ENCODE data around the gene WDFY3. TPM values are rescaled to one million over a fixed set of nuclear protein-coding genes. Genes with fewer than 3 reads are reported as not detected.

WDFY3 gene
- total RNA-seq, 4 donors from 2014 or later: 103 to 141 (median 121) TPM

GRCh38 chr4:84753321-84753972 lies 213.0 kb downstream of the WDFY3 start:
- H3K27ac ChIP-seq: no peak overlapping the region
- intact Hi-C loops (cut with DNase I): loop anchor here (5.0 kb wide), 1 partner anchor 219 kb away; no protein-coding TSS in a partner anchor
- H3K36me3 ChIP-seq: peaks cover 0 to 31% of the 10 kb centered on the region in 2 donors
- no peak overlapping the region for H3K4me3 ChIP-seq (replicated peaks in 1 of 3)
- no peaks in the 10 kb centered on the region for H3K4me1 ChIP-seq
- H3K27me3 ChIP-seq: no peaks in the 10 kb centered on the region
- TF ChIP-seq POLR2A (IDR thresholded peaks at IDR 0.05) (no peak), CTCF (IDR thresholded peaks at IDR 0.05) (no peak)
- 71 to 79% methylated on average over 7 of the region's 7 CpGs for WGBS, 2 donors
- DNase-seq: no peak
- H3K9me3 ChIP-seq: no peaks in the 10 kb centered on the region

- intact Hi-C loops (cut with DNase I): loop anchor here (5.0 kb wide), 1 partner anchor 221 kb away; no protein-coding TSS in a partner anchor
- Histone ChIP-seq H3K36me3 (peaks cover 2 to 41% of the 10 kb centered on the region in 2 donors), H3K27me3 (no peaks in the 10 kb centered on the region)
Observed at GRCh38 chr4:84751707-84752106, 214.8 kb downstream of the WDFY3 start.

GRCh38 chr4:84750960-84751283 lies 215.6 kb downstream of the WDFY3 start:
- H3K9me3 ChIP-seq: no peaks in the 10 kb centered on the region
- TF ChIP-seq CTCF (IDR thresholded peaks at IDR 0.05) (no peak), POLR2A (IDR thresholded peaks at IDR 0.05) (no peak)
- H3K27ac ChIP-seq: no peak overlapping the region
- DNase-seq: no peak
- 93 to 97% methylated on average over 3 of the region's 3 CpGs for WGBS, 2 donors
- no peaks in the 10 kb centered on the region for H3K4me1 ChIP-seq
- intact Hi-C loops (cut with DNase I): loop anchor here (5.0 kb wide), 1 partner anchor 221 kb away; no protein-coding TSS in a partner anchor
- no peak overlapping the region for H3K4me3 ChIP-seq (replicated peaks in 1 of 3)
- peaks cover 2 to 41% of the 10 kb centered on the region in 2 donors for H3K36me3 ChIP-seq
- no peaks in the 10 kb centered on the region for H3K27me3 ChIP-seq

More at GRCh38 chr4:84751707-84752106, 214.8 kb downstream of the WDFY3 start:
- DNase-seq: no peak
- Histone ChIP-seq H3K9me3 (no peaks in the 10 kb centered on the region), H3K4me3 (replicated peaks in 1 of 3) (no peak overlapping the region), H3K27ac (no peak overlapping the region), H3K4me1 (no peaks in the 10 kb centered on the region)
- WGBS, 2 donors: 88 to 93% methylated on average over 4 of the region's 4 CpGs
- no peak for TF ChIP-seq POLR2A (IDR thresholded peaks at IDR 0.05)
- no peak for TF ChIP-seq CTCF (IDR thresholded peaks at IDR 0.05)

- peak; percentile 35 to 77 (median 56) for TF ChIP-seq CTCF (IDR thresholded peaks at IDR 0.05)
- TF ChIP-seq POLR2A (IDR thresholded peaks at IDR 0.05): no peak
- Histone ChIP-seq H3K4me3 (replicated peaks in 1 of 3) (no peak overlapping the region), H3K27ac (no peak overlapping the region), H3K36me3 (peaks cover 2 to 41% of the 10 kb centered on the region in 2 donors), H3K4me1 (no peaks in the 10 kb centered on the region), H3K27me3 (no peaks in the 10 kb centered on the region), H3K9me3 (no peaks in the 10 kb centered on the region)
- intact Hi-C loops (cut with DNase I): loop anchor here (5.0 kb wide), 1 partner anchor 222 kb away; no protein-coding TSS in a partner anchor
- WGBS, 2 donors: 9 to 22% methylated on average over 1 of the region's 1 CpG
- peak in 1 of 2 donors; percentile 24 for DNase-seq
Observed at GRCh38 chr4:84750260-84750959, 216.1 kb downstream of the WDFY3 start.

GRCh38 chr4:84740057-84740456 lies 226.4 kb downstream of the WDFY3 start:
- no peak for TF ChIP-seq POLR2A (IDR thresholded peaks at IDR 0.05)
- no peak for TF ChIP-seq CTCF (IDR thresholded peaks at IDR 0.05)
- Histone ChIP-seq H3K27me3 (no peaks in the 10 kb centered on the region), H3K4me3 (replicated peaks in 1 of 3) (no peak overlapping the region), H3K27ac (no peak overlapping the region), H3K36me3 (peaks cover 13 to 20% of the 10 kb centered on the region in 2 donors), H3K4me1 (no peaks in the 10 kb centered on the region), H3K9me3 (no peaks in the 10 kb centered on the region)
- 91 to 96% methylated on average over 2 of the region's 2 CpGs for WGBS, 2 donors
- DNase-seq: no peak
- intact Hi-C loops (cut with DNase I): no loop called here
